ENCODE measurements around the gene ZIC5. TPM values are rescaled to one million over a fixed set of nuclear protein-coding genes. Genes with fewer than 3 reads are reported as not detected.

The ZIC5 gene
- total and polyA plus RNA-seq, 2 of the 4 experiments (the other 2 are of a cell fraction): not detected

GRCh38 chr13:99932912-99933311 is 38.7 kb downstream of the ZIC5 start:
- H2BK5ac ChIP-seq (ENCODE audit: low read depth, low read length, poor library complexity, severe bottlenecking): no peak overlapping the region
- no peak overlapping the region for H3K4me2 ChIP-seq (ENCODE audit: low read depth, low read length)
- H4K5ac ChIP-seq (ENCODE audit: low read depth, low read length): no peak overlapping the region
- H3K9ac ChIP-seq (ENCODE audit: low read depth, low read length): no peak overlapping the region
- no peak overlapping the region for H3K27ac ChIP-seq (ENCODE audit: insufficient read depth, low read length)
- 0 out of 2 replicates have a peak, but pooled peaks cover 3% of the 10 kb centered on the region for H3K27me3 ChIP-seq (ENCODE audit: control insufficient read depth, insufficient read depth, low read length)
- H3K9me3 ChIP-seq (ENCODE audit: control insufficient read depth, insufficient read depth, low read length): no peaks in the 10 kb centered on the region
- no peak overlapping the region for H3K18ac ChIP-seq (ENCODE audit: low read depth, low read length)
- H4K91ac ChIP-seq (ENCODE audit: insufficient read depth, low read depth, low read length): no peak overlapping the region
- no peak for TF ChIP-seq ELK1 (IDR thresholded peaks at IDR 0.05; ENCODE audit: borderline replicate concordance, low read depth, low read length)
- TF ChIP-seq CEBPB (IDR thresholded peaks at IDR 0.05; ENCODE audit: low read depth, low read length): peak; percentile 68; the same call in 1 of the 2 replicates
- in situ Hi-C loops (cut with MboI; ENCODE audit: low sequenced_read_pairs): no loop called here
- no peak overlapping the region for H2AK5ac ChIP-seq (ENCODE audit: low read depth, low read length)
- no peaks in the 10 kb centered on the region for H3K4me1 ChIP-seq (ENCODE audit: control insufficient read depth, insufficient read depth, low read length)
- no peak overlapping the region for H3K4ac ChIP-seq (ENCODE audit: low read depth, low read length)
- H3K4me3 ChIP-seq (ENCODE audit: insufficient read depth, low read depth, low read length): no peak overlapping the region
- H2BK15ac ChIP-seq (ENCODE audit: low read depth, low read length): no peak overlapping the region
- H2BK20ac ChIP-seq (ENCODE audit: low read depth, low read length): no peak overlapping the region
- no peak overlapping the region for H2AK9ac ChIP-seq (replicated peaks; ENCODE audit: low read depth, low read length, poor library complexity)
- intact Hi-C loops (cut with micrococcal nuclease): no loop called here
- no peaks in the 10 kb centered on the region for H3K79me1 ChIP-seq (ENCODE audit: low read depth in 1 of 2, low read length in 2 of 2)
- POLR2A ChIA-PET (ENCODE audit: unreplicated experiment): no interaction called here
- no peak overlapping the region for H3K14ac ChIP-seq (replicated peaks; ENCODE audit: low read depth, low read length)
- dilution Hi-C loops (cut with HindIII; ENCODE audit: low sequenced_read_pairs, unreplicated experiment): no loop called here
- CTCF ChIA-PET: no interaction called here
- ATAC-seq (ENCODE audit: low read depth): no peak
- no CpG with 5 or more reads among the region's 5 CpGs for WGBS, 2 experiments (ENCODE audit: extremely low coverage in 2 of 2, insufficient read length in 1 of 2)
- no peak for DNase-seq
- no peaks in the 10 kb centered on the region for H3K36me3 ChIP-seq (ENCODE audit: control insufficient read depth, insufficient read depth, low read length)
- H4K8ac ChIP-seq (ENCODE audit: low read depth in 2 of 2, low read length in 2 of 2): no peak overlapping the region
- no peak overlapping the region for H3K23ac ChIP-seq (ENCODE audit: low read depth, low read length)
- no peaks in the 10 kb centered on the region for H3K9me1 ChIP-seq (ENCODE audit: insufficient read depth, low read length)
- no peaks in the 10 kb centered on the region for H4K20me1 ChIP-seq (ENCODE audit: insufficient read depth, low read length)
- H2BK120ac ChIP-seq (ENCODE audit: low read depth, low read length): no peak overlapping the region
- H2AFZ ChIP-seq (replicated peaks; ENCODE audit: low read length, poor library complexity): no peak overlapping the region
- no TSS peak for BruUV-seq (replicated peaks)
- H3K56ac ChIP-seq (ENCODE audit: extremely low read depth, insufficient read depth, low read length): no peak overlapping the region
